Measurements from ENCODE around the gene ADAM33. TPM values are rescaled to one million over a fixed set of nuclear protein-coding genes. Genes with fewer than 3 reads are reported as not detected.

ADAM33 gene
- total and polyA plus RNA-seq, 2 of the 13 experiments (the other 11 are each of a cell fraction or from before 2014, with no cell fraction given) = not detected

- ChIA-PET POLR2A (no interaction called here), CTCF (ENCODE audit: low intra/inter-chr PET ratio, low total read pairs) (no interaction called here)
- Histone ChIP-seq H3K79me2 (ENCODE audit: insufficient read depth, low read length) (no peaks in the 10 kb centered on the region), H3K4me2 (ENCODE audit: low read depth, low read length) (no peak overlapping the region), H3K4me3 (replicated peaks in 1 of 3; ENCODE audit: insufficient read depth in 1 of 3, low read depth in 2 of 3, low read length in 3 of 3) (no peak overlapping the region), H2AFZ (ENCODE audit: low read length) (no peak overlapping the region), H3K9ac (ENCODE audit: insufficient read depth, low read depth, low read length) (no peak overlapping the region), H3K9me3 (ENCODE audit: low read length) (no peaks in the 10 kb centered on the region), H3K4me1 (ENCODE audit: insufficient read depth, low read length) (0 out of 2 replicates have a peak, but pooled peaks cover 5% of the 10 kb centered on the region), H3K36me3 (replicated peaks in 1 of 2; ENCODE audit: control insufficient read depth in 1 of 2, insufficient read depth in 2 of 2, low read length in 2 of 2) (no peaks in the 10 kb centered on the region), H3K27ac (ENCODE audit: extremely low read length, insufficient read depth, low read length) (no peak overlapping the region), H3K27me3 (ENCODE audit: control insufficient read depth in 1 of 2, insufficient read depth in 2 of 2, low read length in 2 of 2) (peaks cover 22 to 67% of the 10 kb centered on the region in 2 experiments; a peak in 4 of 5 replicates), H4K20me1 (ENCODE audit: insufficient read depth, low read length) (no peaks in the 10 kb centered on the region; the same call in 1 of the 2 replicates)
- BruUV-seq (replicated peaks) = no TSS peak
- FAIRE-seq = no peak
- intact Hi-C loops (cut with micrococcal nuclease; ENCODE audit: unreplicated experiment) = no loop called here
- DNase-seq (ENCODE audit: low spot score) = no peak
- in situ Hi-C loops (cut with HindIII; ENCODE audit: extremely low pct_ligation_motif_present, low pct_unique_long_range_greater_than_20kb) = no loop called here
- TF ChIP-seq ZFP1 (CRISPR knock-in tag; IDR thresholded peaks at IDR 0.05) = no peak
- peak; percentile 81 for TF ChIP-seq ZNF282 (IDR thresholded peaks at IDR 0.05; ENCODE audit: partially characterized antibody)
- TF ChIP-seq, protein P1, sequence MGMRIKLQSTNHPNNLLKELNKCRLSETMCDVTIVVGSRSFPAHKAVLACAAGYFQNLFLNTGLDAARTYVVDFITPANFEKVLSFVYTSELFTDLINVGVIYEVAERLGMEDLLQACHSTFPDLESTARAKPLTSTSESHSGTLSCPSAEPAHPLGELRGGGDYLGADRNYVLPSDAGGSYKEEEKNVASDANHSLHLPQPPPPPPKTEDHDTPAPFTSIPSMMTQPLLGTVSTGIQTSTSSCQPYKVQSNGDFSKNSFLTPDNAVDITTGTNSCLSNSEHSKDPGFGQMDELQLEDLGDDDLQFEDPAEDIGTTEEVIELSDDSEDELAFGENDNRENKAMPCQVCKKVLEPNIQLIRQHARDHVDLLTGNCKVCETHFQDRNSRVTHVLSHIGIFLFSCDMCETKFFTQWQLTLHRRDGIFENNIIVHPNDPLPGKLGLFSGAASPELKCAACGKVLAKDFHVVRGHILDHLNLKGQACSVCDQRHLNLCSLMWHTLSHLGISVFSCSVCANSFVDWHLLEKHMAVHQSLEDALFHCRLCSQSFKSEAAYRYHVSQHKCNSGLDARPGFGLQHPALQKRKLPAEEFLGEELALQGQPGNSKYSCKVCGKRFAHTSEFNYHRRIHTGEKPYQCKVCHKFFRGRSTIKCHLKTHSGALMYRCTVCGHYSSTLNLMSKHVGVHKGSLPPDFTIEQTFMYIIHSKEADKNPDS (CRISPR knock-in tag; IDR thresholded peaks at IDR 0.05) = no peak
- no peak for TF ChIP-seq SP4 (CRISPR knock-in tag; IDR thresholded peaks at IDR 0.05)
- no peak for TF ChIP-seq ZNF737 (CRISPR knock-in tag; IDR thresholded peaks at IDR 0.05; ENCODE audit: borderline replicate concordance)
- no peak for TF ChIP-seq CCDC6 (CRISPR knock-in tag; IDR thresholded peaks at IDR 0.05)
- 0 out of 2 replicates have a peak, but pooled peaks have one; percentile 41 for TF ChIP-seq LCORL (IDR thresholded peaks at IDR 0.05)
- no peak for TF ChIP-seq LCORL (CRISPR knock-in tag; IDR thresholded peaks at IDR 0.05)
- TF ChIP-seq NBN (conservative IDR thresholded peaks at IDR 0.05) = 0 out of 2 replicates have a peak, but pooled peaks have one; percentile 76
- no peak for TF ChIP-seq ZNF138 (CRISPR knock-in tag; IDR thresholded peaks at IDR 0.05; ENCODE audit: low read depth)
- TF ChIP-seq CREB1 (IDR thresholded peaks at IDR 0.05) = 0 out of 2 replicates have a peak, but pooled peaks have one; percentile 23
- TF ChIP-seq CREB1 (CRISPR knock-in tag; IDR thresholded peaks at IDR 0.05) = no peak
- peak; percentile 20; the same call in 1 of the 2 replicates for TF ChIP-seq RAD51 (IDR thresholded peaks at IDR 0.05; ENCODE audit: borderline replicate concordance)
- 0 out of 2 replicates have a peak, but pooled peaks have one; percentile 52 for TF ChIP-seq PLRG1 (conservative IDR thresholded peaks at IDR 0.05)
- 0 out of 2 replicates have a peak, but pooled peaks have one; percentile 6 for TF ChIP-seq FOXA1 (IDR thresholded peaks at IDR 0.05)
- no peak for TF ChIP-seq FOXA1 (CRISPR knock-in tag; IDR thresholded peaks at IDR 0.05)
- TF ChIP-seq RFXAP (CRISPR knock-in tag; IDR thresholded peaks at IDR 0.05; ENCODE audit: borderline replicate concordance) = no peak
- TF ChIP-seq GATA4 (IDR thresholded peaks at IDR 0.05; ENCODE audit: borderline replicate concordance, low read depth) = no peak
- no peak for ATAC-seq
- 41% methylated on average over 12 of the region's 12 CpGs for WGBS (ENCODE audit: low lambda C conversion rate)
Measured at GRCh38 chr20:3730803-3731672, 49.2 kb upstream of the ADAM33 start.
